Epithelial cell of esophagus (primary cell): Measurements from ENCODE around the gene IGFLR1.
A peak's percentile ranks its signal among the peaks of the same experiment; 100 is the strongest.

ENCODE experiments used
- DNase-seq: peaks from one replicate; pipeline ENCODE4 v3.0.0; 2010; ENCODE audit warnings: low read depth
- H3K4me3 ChIP-seq: 2 replicates; pipeline ENCODE4 v1.5.1; 2011; ENCODE audit warnings: mild to moderate bottlenecking, low read length, control low read depth
- TF ChIP-seq, protein P1 (sequence below): IDR thresholded peaks from 2 replicates; pipeline ENCODE4 v1.5.1; 2011; ENCODE audit warnings: low read depth, mild to moderate bottlenecking, low read length, control low read depth, inconsistent platforms; ENCODE audit not compliant: insufficient read depth; ENCODE audit errors: missing control alignments

The IGFLR1 gene

GRCh38 chr19:35714601-35715354 is 27.5 kb downstream of the IGFLR1 start:
- TF ChIP-seq, protein P1, sequence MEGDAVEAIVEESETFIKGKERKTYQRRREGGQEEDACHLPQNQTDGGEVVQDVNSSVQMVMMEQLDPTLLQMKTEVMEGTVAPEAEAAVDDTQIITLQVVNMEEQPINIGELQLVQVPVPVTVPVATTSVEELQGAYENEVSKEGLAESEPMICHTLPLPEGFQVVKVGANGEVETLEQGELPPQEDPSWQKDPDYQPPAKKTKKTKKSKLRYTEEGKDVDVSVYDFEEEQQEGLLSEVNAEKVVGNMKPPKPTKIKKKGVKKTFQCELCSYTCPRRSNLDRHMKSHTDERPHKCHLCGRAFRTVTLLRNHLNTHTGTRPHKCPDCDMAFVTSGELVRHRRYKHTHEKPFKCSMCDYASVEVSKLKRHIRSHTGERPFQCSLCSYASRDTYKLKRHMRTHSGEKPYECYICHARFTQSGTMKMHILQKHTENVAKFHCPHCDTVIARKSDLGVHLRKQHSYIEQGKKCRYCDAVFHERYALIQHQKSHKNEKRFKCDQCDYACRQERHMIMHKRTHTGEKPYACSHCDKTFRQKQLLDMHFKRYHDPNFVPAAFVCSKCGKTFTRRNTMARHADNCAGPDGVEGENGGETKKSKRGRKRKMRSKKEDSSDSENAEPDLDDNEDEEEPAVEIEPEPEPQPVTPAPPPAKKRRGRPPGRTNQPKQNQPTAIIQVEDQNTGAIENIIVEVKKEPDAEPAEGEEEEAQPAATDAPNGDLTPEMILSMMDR = no peak
- no peak overlapping the region for H3K4me3 ChIP-seq
- DNase-seq = no peak

- DNase-seq = no peak
- TF ChIP-seq, protein P1 = no peak
- no peak overlapping the region for H3K4me3 ChIP-seq
These were observed 28.3 kb downstream of the IGFLR1 start for GRCh38 chr19:35713904-35714495.

DNA sequence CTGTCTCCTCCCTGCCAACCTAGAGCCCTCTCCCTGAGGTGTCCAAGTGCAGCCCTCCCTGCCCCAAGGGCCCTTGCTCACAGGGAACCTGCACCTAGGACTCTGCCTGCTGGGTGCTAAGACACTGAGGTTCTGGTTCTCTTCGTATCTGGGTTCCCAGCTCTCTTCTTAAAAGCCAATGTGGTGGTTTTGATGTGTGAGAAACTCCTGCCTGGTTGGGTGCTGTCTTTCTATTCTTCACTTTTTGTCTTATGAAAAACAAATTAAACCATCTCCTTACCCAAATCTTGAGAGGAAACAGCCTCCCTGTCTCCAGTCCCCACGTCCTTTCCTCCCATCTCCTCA is 28.8 kb downstream of the IGFLR1 start:
- DNase-seq = no peak
- H3K4me3 ChIP-seq = no peak overlapping the region
- TF ChIP-seq, protein P1 = no peak

DNA sequence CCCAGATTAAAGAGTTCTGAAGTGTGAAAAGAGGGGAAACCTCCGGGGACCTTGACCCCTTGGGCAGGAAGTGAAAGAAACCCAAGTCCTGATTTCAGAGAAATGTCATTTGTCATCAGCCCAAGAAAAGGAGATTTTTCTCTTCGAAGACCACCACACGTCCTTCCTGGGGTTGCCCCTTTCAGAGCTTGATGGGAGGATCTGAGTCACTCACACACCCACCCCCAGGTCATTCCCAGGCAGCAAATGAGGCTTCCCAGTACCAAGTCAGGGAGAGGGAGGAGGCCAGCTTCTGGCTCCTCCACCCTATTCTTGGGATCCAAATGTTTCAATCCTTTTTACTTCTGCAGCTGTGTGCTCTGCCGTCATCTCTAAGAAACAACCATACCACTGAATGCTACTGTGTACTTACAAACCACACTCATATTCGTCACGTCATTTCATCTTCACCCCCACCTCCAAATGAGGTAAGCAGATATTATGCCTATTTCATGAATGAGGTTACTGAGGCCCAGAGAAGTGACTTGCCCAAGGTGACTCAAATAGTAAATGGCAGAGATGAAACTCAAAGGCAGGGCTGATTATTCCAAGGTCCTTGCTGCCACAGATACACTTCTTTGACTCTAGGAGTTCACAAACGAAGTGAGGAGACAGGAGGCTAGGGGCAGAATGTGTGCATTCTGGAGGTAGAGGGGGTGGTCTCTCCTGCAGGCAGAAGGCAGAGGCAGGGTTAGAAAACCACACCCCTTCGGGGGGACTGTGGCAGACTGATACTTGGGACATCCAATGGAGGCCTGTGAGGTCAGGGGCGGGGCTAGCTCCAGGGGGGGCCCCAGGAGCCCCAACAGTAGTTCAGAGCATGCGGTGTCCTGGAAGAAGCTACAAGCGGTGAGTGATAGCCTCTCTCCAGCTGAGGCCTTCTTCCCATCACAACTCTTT is 29.4 kb downstream of the IGFLR1 start:
- no peak overlapping the region for H3K4me3 ChIP-seq
- DNase-seq = no peak
- TF ChIP-seq, protein P1 = no peak

DNA sequence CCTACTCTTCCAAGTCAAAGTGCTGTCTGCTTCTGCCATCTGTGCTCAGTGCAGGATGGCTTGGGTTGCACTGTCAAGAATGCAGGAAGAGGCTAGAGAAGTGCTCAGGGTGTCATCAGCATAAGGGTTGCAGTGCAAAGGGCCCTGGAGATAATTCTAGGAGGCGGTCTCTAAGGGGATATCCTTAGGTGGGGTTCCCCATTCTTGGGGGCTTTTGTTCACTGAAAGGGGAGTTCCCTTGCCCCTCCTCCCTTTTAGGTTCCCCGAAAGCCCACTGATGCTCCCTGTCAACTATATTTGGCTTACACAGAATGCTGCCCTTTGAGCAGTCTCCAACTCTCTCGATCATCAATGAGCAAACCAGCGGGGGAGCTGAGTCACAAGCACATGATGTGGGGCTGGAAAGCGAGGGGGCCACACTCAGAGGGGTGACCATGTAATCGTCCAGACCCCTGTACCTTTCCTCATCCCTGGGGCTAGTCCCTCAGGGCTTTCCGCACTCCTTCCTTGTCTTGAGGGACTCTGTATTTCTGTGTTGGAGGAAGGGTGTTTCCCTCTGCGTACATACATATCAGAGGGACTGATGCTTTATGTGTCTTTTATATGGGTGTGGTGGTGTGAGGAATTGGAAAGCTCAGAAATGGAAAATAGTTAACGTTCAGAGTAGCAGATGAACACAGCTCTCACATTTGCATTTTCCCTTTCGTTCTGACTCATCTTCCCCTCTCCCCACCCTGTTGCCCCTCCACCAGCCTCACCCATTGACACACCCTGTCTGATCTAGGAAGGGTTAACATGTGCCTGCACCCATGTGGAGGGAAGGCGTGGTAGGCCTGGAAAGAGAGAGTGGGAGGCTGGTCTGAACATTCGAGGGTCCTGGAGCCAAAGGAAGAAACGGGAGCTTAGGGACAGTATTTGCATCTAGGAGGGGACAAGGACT is 31.2 kb downstream of the IGFLR1 start:
- no peak overlapping the region for H3K4me3 ChIP-seq
- TF ChIP-seq, protein P1 = no peak
- DNase-seq = no peak

DNA sequence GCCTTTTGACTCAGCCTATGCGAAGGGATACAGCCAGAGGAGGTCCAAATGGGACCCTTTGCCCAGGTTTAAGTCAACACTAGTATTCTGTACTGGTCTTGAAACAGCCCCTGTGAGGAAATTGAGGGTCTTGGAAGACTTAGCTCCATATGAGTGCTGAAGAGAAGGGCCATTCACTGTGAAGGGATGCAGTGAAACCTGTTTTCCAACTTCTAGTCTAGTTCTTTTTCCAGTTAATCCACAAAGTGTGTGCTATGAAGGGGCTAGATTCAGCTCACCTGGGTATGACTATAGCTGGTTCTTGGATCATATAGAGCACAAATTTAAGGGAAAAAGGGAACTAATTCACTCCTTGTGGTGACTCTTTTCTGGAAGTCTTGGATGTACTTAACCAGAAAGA is 33.9 kb downstream of the IGFLR1 start:
- H3K4me3 ChIP-seq = no peak overlapping the region
- peak; percentile 54 for DNase-seq
- TF ChIP-seq, protein P1 = no peak
